ENCODE results near the gene PPTC7.

The PPTC7 gene

DNA sequence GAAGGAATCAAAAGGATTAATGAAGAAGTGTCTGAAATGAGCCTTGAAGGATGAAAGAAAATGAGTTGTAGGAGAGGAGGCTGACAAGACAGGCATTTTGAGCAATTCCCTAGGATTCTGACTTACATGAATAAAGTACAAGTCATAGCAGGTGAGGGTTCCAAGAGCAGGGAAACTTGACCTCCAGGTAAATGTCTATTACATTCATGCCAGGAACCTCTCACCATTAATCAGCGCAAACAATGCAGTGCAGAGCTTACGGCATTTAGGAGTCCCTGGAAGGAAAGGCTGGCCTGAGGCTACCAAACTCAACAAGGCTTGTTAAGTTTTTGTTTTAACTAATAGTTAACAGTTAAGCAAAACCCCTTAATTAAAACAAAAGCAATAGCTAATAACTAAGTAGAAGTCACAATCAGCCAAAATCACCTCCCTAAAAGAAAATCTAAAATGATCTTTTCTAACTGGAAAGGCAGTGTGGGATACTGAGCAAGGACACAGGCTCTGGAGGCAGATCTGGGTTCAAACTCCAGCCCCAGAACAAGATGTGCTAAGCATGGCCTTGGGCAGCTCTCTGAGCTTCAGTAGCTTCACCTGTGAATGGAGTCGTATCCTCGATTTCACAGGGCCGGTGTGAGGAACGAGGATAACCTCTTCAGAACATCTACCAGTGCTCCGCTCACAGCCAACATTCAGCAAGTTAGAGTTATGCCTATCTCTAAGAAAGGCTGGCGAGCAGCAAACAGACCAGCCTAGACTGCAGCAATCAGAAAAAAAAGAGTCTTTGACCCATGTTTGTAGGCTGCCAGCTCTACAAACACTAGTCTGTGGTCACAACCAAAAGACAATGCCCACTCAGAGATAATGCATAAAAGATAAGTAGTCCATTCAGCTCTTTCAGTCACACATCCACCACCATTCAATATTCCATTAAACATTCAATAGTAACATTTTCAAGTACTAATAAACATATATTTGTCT lies 16.9 kb downstream of the PPTC7 start:
- TF ChIP-seq RAD21 (IDR thresholded peaks at IDR 0.05; ENCODE audit: low read depth) (peak; percentile 3; the same call in 1 of the 2 replicates), TEAD4 (IDR thresholded peaks at IDR 0.05) (peak; percentile 55; the same call in 1 of the 2 replicates), CREB1 (IDR thresholded peaks at IDR 0.05; ENCODE audit: low read depth) (no peak), ZBTB7A (IDR thresholded peaks at IDR 0.05; ENCODE audit: low read depth) (no peak), FOXM1 (IDR thresholded peaks at IDR 0.05; ENCODE audit: borderline replicate concordance, low read depth) (no peak), CEBPB (IDR thresholded peaks at IDR 0.05) (no peak), EGR1 (IDR thresholded peaks at IDR 0.05) (no peak), EP300 (IDR thresholded peaks at IDR 0.05; ENCODE audit: borderline replicate concordance) (peak; percentile 45; the same call in 1 of the 2 replicates), NFIC (IDR thresholded peaks at IDR 0.05) (peak; percentile 84), TAF1 (IDR thresholded peaks at IDR 0.05; ENCODE audit: low read depth) (no peak), YY1 (IDR thresholded peaks at IDR 0.05; ENCODE audit: low read depth) (no peak), TCF12 (IDR thresholded peaks at IDR 0.05; ENCODE audit: low read depth) (peak; percentile 34; the same call in 1 of the 2 replicates)
- TF ChIP-seq, protein P1, sequence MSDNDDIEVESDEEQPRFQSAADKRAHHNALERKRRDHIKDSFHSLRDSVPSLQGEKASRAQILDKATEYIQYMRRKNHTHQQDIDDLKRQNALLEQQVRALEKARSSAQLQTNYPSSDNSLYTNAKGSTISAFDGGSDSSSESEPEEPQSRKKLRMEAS (IDR thresholded peaks at IDR 0.05), result 0 out of 2 replicates have a peak, but pooled peaks have one; percentile 24
- TF ChIP-seq, protein P2, sequence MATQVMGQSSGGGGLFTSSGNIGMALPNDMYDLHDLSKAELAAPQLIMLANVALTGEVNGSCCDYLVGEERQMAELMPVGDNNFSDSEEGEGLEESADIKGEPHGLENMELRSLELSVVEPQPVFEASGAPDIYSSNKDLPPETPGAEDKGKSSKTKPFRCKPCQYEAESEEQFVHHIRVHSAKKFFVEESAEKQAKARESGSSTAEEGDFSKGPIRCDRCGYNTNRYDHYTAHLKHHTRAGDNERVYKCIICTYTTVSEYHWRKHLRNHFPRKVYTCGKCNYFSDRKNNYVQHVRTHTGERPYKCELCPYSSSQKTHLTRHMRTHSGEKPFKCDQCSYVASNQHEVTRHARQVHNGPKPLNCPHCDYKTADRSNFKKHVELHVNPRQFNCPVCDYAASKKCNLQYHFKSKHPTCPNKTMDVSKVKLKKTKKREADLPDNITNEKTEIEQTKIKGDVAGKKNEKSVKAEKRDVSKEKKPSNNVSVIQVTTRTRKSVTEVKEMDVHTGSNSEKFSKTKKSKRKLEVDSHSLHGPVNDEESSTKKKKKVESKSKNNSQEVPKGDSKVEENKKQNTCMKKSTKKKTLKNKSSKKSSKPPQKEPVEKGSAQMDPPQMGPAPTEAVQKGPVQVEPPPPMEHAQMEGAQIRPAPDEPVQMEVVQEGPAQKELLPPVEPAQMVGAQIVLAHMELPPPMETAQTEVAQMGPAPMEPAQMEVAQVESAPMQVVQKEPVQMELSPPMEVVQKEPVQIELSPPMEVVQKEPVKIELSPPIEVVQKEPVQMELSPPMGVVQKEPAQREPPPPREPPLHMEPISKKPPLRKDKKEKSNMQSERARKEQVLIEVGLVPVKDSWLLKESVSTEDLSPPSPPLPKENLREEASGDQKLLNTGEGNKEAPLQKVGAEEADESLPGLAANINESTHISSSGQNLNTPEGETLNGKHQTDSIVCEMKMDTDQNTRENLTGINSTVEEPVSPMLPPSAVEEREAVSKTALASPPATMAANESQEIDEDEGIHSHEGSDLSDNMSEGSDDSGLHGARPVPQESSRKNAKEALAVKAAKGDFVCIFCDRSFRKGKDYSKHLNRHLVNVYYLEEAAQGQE (IDR thresholded peaks at IDR 0.05; ENCODE audit: low read depth), result no peak
- TF ChIP-seq, protein P3, sequence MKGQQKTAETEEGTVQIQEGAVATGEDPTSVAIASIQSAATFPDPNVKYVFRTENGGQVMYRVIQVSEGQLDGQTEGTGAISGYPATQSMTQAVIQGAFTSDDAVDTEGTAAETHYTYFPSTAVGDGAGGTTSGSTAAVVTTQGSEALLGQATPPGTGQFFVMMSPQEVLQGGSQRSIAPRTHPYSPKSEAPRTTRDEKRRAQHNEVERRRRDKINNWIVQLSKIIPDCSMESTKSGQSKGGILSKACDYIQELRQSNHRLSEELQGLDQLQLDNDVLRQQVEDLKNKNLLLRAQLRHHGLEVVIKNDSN (IDR thresholded peaks at IDR 0.05), result no peak

DNA sequence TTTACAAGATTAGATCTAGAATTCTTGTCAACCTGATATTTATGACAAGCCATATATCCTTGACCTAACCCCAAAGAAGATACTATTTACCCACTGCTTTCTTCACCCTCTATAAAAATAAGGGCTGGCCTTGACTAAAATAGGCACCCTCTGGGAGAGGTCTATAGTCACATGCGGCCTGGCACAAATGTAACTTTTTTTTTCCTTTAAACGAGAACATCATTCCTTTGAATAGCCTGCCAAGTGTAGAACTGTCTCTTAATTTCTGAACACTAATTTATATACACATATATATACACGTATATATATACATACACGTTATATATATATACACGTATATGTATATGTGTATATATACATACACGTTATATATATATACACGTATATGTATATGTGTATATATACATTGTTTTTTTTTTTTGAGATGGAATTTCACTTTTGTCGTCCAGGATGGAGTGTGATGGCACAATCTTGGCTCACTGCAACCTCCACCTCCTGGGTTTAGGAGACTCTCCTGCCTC lies 18.6 kb downstream of the PPTC7 start:
- TF ChIP-seq FOXM1 (IDR thresholded peaks at IDR 0.05; ENCODE audit: borderline replicate concordance, low read depth), result no peak
- no peak for TF ChIP-seq CEBPB (IDR thresholded peaks at IDR 0.05)
- TF ChIP-seq, protein P3 (IDR thresholded peaks at IDR 0.05), result no peak
- no peak for TF ChIP-seq TEAD4 (IDR thresholded peaks at IDR 0.05)
- TF ChIP-seq, protein P1 (IDR thresholded peaks at IDR 0.05), result no peak
- TF ChIP-seq EP300 (IDR thresholded peaks at IDR 0.05; ENCODE audit: borderline replicate concordance), result no peak
- no peak for TF ChIP-seq ZBTB7A (IDR thresholded peaks at IDR 0.05; ENCODE audit: low read depth)
- TF ChIP-seq EGR1 (IDR thresholded peaks at IDR 0.05), result no peak
- TF ChIP-seq, protein P2 (IDR thresholded peaks at IDR 0.05; ENCODE audit: low read depth), result no peak
- no peak for TF ChIP-seq CREB1 (IDR thresholded peaks at IDR 0.05; ENCODE audit: low read depth)
- TF ChIP-seq YY1 (IDR thresholded peaks at IDR 0.05; ENCODE audit: low read depth), result no peak
- TF ChIP-seq RAD21 (IDR thresholded peaks at IDR 0.05; ENCODE audit: low read depth), result no peak

DNA sequence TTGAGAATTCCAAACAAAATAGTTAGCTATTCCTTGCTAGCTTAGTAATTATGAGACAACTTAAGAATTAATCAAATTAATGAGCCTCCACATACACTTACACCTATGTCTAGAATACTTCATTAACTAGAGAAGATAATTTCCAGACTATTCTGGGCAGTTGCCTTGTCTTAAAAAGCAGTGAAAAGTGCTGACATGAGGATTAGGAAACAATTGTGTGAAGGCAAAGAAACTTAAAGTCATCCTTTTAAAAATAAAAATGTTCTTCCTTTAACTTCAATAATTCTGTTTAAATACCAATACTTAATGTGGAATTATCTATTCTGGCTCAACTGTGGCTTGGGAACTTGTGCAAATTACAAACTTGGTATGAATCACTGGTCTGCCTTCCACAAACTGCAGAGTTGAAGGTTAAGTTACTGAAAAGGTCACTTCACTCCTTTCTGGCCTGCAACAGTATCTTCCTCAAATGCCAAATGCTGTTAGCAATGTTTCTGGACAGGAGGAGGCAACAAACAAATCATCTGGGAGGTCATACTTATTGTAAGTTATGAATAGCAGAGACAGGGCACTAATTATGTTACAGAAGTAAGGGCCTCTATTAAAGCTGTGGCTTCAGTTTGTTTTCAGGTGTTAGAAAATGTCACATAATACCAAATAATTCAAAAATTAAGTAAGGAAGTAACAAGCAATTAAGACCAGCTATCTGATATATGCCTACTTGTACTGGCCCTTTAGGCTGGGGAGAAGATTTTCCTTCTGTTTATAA lies 19.2 kb downstream of the PPTC7 start:
- TF ChIP-seq TEAD4 (IDR thresholded peaks at IDR 0.05) (no peak), RAD21 (IDR thresholded peaks at IDR 0.05; ENCODE audit: low read depth) (no peak), ZBTB7A (IDR thresholded peaks at IDR 0.05; ENCODE audit: low read depth) (no peak), TCF12 (IDR thresholded peaks at IDR 0.05; ENCODE audit: low read depth) (no peak), EP300 (IDR thresholded peaks at IDR 0.05; ENCODE audit: borderline replicate concordance) (no peak), EGR1 (IDR thresholded peaks at IDR 0.05) (no peak), TAF1 (IDR thresholded peaks at IDR 0.05; ENCODE audit: low read depth) (no peak), CREB1 (IDR thresholded peaks at IDR 0.05; ENCODE audit: low read depth) (no peak), YY1 (IDR thresholded peaks at IDR 0.05; ENCODE audit: low read depth) (no peak)
- TF ChIP-seq, protein P3 (IDR thresholded peaks at IDR 0.05), result no peak
- TF ChIP-seq, protein P2 (IDR thresholded peaks at IDR 0.05; ENCODE audit: low read depth), result no peak
- TF ChIP-seq, protein P1 (IDR thresholded peaks at IDR 0.05), result no peak

Data from Ishikawa (cell line).